ENCODE measurements around the gene CIZ1. TPM values are rescaled to one million over a fixed set of nuclear protein-coding genes. Genes with fewer than 3 reads are reported as not detected.

The CIZ1 gene
- total RNA-seq, 1 experiment from 2014 or later, result 56.6 TPM

DNA sequence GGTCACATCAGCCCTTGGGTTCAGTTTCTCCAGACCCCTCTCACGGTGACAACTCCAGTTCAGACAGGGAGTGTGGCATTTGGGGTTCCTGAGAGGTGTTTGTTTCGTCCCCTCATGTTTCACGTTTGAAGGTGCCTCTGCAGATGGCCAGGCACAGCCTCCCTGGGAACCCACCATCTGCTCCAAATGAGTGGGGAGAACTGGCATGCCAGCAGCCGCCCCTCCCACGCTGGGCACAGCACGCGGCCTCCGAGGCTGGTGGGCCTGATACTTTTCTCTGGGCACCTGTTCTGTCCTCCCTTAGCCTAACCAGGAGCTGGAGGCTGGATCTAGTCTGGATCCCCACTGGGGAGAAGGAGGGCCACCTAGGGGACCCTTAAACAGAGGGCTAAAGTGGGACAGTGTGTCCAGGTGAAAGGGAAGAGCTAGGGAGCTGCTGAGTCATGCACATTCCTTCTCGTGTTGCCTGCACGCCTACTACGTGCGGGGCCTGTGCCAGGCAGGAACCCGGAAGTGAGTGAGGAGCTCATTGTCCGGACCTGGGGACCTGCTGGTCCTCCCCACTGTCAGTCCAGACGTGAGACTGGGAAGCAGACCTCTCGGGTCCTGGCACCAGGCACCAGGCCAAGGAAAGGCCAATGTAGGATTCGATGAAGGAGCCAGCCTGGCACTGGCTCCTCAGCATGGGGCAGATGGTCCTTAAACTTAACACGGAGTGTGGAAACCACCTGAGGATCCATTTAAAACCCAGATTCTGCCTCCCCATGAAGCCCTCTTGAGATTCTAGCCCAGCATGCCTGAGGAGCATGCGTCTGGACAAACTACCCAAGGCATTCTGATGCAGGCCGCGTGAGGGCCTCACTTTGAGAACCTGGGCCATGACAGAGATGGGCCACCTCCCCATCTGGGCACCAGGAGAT lies 23.5 kb upstream of the CIZ1 start:
- no peak for DNase-seq (ENCODE audit: extremely low read depth, low read depth)

DNA sequence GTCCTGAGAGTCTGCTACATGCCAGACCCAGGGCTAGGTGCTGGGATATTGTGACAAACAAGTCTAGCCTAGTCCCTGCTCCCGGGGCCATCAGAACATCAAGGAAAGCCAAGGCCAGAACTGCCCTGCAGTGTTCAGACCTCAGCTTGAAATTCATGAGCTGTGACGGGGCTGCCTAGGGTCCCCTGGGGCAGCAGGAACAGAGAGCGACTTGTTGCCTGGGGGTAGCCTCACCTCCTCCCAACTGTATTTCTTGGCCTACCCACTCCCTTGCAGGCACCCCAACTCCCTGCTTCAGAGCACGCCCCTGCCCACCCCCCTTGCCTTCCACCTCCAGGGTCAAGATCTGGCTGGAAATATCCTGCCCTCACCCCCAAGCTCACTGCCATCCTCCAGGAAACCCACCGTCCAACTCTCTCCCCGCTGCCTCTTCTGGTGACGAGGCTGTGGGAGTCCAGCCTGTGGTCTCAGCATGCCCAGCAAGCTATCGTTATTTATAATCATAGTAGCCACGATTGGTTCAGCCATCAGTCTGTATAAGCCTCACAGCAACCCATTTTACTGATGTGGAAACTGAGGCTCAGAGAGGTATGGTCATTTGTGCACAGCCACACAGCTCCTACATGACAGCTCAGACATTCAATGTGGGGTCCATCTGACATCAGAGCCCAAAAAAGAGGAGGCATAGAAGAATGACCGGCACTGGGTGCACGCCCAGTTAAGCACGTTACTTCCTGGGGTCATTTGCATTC lies 22.6 kb upstream of the CIZ1 start:
- DNase-seq (ENCODE audit: extremely low read depth, low read depth), result no peak

- no peak for DNase-seq (ENCODE audit: extremely low read depth, low read depth)
Observed at GRCh38 chr9:128211981-128212281, 20.6 kb upstream of the CIZ1 start.

DNA sequence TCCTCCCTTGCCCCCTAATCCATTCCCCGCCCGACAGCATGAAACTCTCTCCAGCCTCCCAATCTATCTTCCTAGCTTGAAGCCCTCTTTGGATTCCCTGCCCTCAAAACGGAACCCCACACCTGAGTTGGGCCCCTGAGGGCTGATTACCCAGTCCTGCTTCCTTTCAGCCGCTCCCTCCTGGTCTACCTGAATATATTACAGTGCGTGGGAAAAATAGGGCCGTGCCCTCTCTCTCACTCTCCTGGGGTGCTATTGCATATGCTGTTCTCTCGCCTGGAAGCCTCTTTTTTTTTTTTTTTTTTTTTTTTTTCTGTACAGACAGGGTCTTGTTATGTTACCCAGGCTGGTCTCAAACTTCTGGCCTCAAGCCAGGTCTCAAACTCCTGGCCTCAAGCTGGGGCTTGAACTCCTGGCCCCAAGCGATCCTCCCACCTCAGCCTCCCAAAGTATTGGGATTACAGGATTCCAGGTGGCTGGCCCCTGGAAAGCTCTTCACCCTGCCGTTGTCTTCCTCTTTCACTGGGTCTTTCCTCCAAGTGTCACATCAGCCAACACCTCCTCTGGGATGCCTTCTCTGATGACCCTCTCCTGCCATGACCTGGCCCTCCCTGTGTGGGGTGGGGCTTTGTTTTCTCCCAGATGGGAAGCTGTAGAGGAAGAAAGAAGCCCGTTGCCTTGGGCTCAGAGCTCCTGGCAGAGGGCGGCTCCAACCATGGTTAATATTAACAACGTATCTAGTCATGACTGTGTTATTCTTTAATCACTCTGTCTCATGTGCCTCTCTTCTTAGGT lies 20.0 kb upstream of the CIZ1 start:
- no peak for DNase-seq (ENCODE audit: extremely low read depth, low read depth)

DNA sequence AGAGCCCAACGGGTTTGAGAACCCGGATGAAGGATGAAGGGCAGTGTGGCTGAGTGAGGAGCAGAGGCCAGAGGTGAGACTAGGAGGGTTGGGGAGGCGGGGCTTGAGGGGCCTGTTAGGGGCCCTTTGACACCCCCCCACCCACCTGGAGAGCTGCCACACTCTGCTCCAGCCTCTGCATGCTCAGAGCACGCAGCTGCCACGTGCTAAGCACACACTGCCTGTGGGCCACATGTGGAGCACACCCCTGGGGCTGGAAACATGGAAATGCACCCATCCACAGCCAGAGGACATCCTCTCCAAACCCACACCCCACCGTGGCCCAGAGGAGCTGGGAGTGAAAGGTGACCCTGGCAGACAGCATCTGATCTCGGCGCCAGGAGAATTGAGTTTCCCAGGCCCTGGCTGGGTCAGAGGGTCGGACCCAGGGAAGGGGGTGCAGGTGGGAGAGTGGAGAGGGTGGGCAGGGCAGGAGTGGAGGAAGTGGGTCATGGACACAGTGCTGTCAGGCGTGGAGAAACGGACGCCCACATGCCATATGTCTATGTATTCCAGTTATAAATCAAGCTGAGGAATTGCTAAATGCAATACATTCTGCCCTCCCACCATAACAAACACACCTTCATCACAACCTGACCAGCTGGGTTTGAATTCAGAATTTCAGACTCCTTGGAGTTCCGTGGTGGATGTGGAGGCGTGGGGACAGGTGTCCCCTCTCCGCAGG lies 17.7 kb upstream of the CIZ1 start:
- no peak for DNase-seq (ENCODE audit: extremely low read depth, low read depth)

GRCh38 chr9:128208386-128208785 lies 17.0 kb upstream of the CIZ1 start:
- DNase-seq (ENCODE audit: extremely low read depth, low read depth), result no peak

- no peak for DNase-seq (ENCODE audit: extremely low read depth, low read depth)
Observed at GRCh38 chr9:128206916-128207910, 15.8 kb upstream of the CIZ1 start.

DNA sequence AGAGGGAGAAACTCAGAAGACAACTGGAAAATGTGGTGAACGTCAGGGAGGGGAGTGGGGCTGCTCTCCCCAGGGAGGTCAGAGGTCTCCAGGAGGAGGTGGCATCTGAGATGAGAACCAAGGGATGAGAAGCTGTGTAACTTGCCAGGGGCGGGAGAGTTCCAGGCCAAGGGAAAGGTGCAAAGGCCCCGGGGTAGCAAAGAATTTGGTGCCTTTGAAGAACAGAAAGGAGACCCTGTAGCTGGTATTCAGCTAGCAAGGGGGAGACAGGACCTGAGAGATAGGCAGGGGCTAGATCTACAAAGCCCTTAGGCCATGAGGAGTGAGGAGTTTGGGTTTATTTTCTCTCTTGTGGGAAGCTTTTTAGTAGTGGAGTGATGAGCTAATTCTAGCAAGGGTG lies 15.1 kb upstream of the CIZ1 start:
- DNase-seq (ENCODE audit: extremely low read depth, low read depth), result no peak

DNA sequence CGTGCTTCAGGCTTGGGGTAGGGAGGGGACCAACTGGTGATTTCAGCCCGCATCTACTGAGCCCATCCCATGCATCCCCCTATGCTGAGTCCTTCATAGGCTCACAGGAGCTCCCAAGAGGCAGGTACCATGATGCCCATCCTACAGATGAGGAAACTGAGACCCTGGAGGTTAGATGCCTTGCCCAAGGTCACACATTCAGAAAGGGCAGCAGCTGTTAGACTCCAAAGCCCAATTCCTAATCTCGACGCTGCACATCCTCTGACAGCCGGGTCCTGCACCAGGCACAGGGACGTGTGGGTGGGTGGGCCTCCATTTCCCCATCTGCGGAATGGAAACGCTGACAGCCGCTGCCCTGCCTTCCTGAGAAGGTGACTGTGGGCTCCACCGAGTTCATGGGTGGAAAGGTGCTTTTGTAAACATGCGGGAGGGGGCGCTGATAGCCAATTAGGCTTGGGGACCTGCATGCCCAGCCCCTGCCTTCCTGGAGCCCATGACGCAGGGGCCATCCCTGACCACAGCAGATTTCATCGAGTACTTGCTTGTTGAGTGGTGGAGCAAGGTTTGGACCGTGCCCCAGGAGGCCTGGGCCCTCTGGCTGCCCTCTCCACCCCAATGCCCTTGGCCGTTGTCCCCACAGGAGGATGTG lies 14.0 kb upstream of the CIZ1 start:
- no peak for DNase-seq (ENCODE audit: extremely low read depth, low read depth)

DNA sequence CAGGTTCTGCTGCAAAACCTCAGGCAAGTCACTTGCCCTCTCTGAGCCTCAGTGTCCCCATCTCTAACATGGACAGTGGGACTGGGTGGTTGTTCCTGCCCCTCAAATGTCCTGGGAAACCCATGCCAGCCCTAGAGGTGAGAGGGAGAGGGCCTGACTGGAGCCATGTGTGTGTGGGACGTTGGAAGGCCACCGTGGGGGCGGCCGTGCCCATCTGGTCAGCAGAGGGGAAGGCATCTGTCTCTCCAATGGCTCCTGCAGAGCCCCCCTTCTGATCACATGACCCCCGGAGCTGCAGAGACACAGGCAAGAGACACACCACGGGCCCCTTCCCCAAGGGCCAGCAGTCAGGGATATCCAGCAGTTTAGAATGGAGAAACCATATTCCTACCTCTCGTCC lies 13.5 kb upstream of the CIZ1 start:
- no peak for DNase-seq (ENCODE audit: extremely low read depth, low read depth)

DNA sequence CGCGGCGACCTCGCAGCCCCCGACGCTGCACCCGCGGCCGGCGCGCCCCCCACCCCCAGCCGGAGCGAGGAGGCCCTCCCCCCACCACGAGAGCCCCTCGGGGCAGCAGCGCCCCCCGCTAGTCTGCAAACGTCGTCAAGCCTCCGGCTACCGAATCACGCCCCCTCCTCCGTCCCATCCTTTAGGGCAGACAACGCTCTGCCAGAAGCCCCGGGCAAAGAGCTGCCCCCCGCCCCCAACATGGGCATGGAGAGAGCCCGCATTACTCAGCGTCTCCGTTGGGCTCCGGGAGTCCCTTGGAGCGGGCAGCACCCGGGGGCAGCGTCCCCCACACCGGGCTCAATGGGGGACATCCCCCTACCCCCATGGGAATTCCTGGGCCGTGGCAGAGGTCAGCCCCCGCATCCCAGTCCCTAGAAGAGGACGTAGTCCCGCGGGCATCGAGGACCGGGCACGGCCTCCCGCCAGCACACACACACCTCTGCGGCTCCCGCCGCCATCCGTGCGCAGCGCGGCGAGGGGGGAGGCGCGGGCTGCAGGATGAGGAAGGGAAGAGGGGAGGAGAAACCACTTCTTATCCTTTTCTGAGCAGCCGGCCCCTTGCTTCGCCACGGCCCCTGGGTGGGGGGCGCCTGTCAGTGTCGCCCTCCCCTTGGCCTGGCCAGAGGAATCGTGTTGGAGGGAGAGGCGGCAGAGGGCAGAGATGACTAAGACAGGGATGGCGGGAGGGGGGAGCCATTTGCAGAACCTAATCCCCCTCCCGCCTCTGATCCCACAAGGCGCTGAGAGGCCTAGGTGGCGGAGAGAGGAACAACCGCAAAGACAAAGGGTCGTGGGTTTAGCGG lies 12.6 kb upstream of the CIZ1 start:
- DNase-seq (ENCODE audit: extremely low read depth, low read depth), result no peak

DNA sequence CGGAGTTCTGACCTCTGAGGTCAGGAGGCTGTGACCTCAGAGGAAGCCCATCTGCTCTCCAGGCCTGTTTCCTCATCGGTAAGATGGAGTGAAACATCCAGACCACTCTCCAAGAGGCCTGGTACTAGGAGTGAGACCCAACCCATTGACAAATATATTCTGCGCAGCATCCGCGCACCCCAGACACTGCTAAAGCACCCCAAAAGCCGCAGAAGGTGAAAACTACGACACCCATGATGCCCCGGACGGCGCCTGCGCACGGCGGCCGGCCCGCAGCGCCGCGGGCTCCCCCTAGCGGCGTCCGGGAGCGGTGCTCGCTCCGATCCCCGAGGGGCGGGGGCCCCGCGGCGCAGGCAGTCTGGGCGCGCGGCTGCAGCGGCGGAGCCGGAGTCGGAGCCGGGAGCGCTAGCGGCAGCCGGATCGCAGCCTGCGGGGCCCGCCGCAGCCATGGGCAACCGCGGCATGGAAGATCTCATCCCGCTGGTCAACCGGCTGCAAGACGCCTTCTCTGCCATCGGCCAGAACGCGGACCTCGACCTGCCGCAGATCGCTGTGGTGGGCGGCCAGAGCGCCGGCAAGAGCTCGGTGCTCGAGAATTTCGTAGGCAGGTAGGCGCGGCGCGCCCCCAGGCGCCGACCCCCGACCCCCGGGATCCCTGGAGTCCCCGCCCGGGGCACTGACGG lies 11.8 kb upstream of the CIZ1 start, which contains the start of gene DNM1:
Gene DNM1, plus strand, starts transcription at position 356 of the 683 bp plus-strand sequence. Its CDS starts 92 bp downstream, at position 448.
- DNase-seq (ENCODE audit: extremely low read depth, low read depth), result peak; percentile 39

DNA sequence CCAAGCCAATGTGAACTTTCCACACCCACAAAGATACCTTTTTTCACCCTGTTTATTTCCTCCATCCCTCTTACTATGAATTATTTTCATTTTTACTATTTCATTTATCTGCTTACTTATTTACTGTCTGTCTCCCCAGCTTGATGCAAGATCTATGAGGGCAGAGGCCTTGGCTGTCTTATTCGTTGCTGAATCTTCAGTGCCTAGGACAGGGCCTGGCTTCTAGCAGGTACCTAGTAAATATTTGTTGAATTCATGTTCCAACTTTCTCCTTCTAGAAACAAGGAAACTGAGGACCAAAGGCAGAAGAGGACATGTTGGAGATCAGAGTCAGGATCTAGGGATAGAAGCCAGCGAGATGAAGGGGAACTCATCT lies 11.3 kb upstream of the CIZ1 start:
- no peak for DNase-seq (ENCODE audit: extremely low read depth, low read depth)

DNA sequence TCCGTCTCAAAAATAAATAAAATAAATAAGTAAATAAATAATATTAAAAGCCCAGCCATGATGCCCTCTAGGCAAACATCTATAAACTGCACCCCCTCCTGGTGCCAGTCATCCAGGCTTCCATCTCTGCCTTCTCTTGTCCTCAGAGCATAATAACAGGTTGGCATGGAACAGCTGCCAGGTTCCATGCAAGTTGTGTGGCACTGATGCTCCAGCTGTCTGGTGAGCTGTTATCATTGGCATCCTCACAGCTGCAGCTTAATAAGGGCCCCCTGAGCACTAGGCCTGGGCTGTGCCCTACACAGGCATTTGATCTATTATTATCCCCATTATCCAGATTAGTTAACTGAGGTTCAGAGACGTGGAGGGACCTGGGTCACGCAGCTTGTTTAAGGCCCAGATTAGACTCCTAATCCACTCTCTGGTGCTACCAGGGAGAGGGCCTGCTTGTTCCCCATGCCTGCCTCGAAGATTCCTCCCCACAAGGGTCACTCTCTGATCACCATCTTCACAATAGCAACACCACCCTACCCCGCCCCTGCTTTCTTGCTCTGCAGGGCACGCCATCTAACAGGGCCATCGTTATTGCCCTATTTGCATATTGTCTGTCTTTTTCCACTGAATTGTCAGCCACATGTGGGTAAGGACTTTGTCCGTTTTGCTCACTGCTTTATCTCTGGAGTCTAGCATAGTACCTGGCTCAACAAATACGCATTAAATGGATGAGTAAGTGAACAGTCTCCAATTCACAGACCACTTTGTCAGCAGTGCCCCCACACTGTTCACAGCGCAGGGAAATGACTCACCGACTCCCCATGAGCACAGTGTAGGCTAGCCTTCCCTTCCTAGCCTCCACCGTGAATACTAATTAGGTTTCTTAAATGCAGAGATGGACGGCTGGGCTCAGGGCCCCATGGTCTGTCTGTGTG lies 10.3 kb upstream of the CIZ1 start:
- DNase-seq (ENCODE audit: extremely low read depth, low read depth), result no peak

GRCh38 chr9:128193469-128194096 lies 2.2 kb upstream of the CIZ1 start:
- no peak for DNase-seq (ENCODE audit: extremely low read depth, low read depth)
